Subcutaneous adipose tissue (tissue), 4 donors: ENCODE results near the gene EMP1. TPM values are rescaled to one million over a fixed set of nuclear protein-coding genes. Genes with fewer than 3 reads are reported as not detected.

Experiments used
- total RNA-seq, 4 donors: library from RNA; depleted of rRNA; stranded (reverse); fragments of >200 nt; gene quantifications; one replicate each; pipeline ENCODE4 v1.1.0, GENCODE V29; 2016
- TF ChIP-seq, protein P1 (sequence below): fragments of 450-650 bp; IDR thresholded peaks from one replicate; pipeline ENCODE4 v1.5.1; 2016; ENCODE audit warnings: low read depth, mild to moderate bottlenecking, control low read depth, antibody characterized with exemption, moderate library complexity

Gene EMP1
- total RNA-seq, 4 donors from 2014 or later = 583 to 987 (median 676) TPM

DNA sequence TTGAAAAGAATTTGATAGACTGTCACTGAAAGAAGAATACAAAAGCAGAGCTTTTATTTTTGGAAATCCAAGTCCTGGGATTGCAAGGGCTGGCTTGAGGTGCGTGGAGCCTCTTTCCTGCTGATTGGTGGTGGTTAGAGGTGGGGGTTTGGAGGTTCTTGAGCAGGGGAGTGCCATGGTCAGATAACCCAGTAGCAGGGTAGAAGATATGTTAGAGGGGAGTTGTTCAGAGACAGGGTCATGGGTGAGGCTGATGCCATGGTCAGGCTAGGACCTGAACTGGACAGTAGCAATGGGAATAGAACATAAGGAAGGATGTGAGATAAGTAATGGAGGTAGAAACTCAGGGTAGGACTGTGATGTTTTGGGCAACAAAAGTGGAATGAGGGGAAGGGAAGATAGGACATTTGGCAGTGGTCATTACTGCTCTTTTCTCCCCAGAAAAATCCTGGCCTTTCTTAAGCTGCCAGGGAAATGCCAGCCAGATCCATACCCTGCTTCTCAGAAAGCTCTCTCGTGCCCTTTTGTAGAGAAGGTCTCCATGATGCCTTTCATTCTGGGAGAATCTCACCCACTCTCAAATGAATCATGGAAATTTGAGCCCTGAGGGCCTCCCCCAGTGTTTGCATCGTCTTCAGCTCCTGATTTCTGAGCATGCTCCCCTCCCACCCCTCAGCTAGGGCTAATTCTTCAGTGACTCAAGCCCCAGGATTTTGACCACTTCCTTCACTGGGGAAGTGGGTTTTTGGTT is 9.5 kb downstream of the EMP1 start:
- TF ChIP-seq, protein P1, sequence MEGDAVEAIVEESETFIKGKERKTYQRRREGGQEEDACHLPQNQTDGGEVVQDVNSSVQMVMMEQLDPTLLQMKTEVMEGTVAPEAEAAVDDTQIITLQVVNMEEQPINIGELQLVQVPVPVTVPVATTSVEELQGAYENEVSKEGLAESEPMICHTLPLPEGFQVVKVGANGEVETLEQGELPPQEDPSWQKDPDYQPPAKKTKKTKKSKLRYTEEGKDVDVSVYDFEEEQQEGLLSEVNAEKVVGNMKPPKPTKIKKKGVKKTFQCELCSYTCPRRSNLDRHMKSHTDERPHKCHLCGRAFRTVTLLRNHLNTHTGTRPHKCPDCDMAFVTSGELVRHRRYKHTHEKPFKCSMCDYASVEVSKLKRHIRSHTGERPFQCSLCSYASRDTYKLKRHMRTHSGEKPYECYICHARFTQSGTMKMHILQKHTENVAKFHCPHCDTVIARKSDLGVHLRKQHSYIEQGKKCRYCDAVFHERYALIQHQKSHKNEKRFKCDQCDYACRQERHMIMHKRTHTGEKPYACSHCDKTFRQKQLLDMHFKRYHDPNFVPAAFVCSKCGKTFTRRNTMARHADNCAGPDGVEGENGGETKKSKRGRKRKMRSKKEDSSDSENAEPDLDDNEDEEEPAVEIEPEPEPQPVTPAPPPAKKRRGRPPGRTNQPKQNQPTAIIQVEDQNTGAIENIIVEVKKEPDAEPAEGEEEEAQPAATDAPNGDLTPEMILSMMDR = no peak

DNA sequence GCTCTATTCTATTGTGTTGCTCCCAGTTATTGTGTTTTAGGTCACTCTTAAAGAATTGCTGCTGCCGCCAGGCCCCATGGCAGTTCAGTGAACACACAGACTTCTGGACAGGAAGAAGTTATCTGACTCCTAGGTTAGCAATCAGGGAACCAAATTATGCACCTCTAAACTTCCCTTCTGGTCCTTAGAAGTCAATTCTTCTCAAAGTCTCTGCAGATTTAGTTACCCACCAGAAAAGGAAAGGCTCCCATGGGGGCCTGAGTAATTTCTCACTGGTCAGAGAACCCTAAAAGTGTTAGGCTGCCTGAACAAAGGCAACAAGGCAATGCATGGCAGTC is 10.0 kb downstream of the EMP1 start:
- TF ChIP-seq, protein P1 = no peak

DNA sequence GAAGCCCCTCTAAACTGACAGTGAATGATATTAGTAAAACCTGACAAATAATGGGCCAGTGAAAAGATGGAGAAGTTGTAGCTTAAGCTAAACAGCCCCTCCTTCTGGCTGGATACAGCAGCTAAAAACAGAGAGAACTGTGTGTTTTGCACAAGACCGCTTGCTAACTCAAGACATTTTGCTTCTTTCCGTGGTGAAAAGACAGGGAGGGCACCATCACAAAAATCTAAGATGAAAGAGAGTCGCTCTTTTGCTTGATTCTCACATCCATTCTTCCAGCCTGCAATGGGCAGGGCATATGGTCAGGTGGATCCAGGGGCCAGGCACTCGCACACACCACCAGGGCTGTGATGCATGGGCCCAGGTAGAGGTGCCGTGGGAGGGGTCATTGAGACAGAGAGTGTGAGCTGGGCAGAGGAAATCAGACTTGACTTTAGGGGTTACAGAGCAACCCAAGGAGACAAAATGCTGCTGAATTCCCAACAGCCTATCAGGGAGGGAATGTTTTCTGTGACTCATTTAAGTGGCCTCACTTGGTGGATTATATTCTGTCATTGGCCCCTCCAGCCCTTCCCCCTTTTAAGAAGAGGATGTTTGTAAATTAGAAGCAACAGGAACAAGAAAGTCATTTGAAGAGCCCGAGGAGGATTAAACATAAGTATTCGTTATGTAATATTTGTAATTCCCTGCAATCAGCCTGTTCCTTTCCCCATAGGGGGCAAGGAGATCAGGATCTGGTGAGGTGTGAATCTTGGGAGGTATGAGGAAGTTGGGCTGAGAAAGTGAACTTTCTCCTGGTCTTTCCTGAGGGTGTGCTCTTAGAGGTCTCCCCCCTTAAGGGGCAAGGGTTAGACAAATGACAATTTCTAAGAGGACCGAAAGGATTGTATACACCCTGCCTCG is 12.3 kb downstream of the EMP1 start:
- TF ChIP-seq, protein P1 = no peak

DNA sequence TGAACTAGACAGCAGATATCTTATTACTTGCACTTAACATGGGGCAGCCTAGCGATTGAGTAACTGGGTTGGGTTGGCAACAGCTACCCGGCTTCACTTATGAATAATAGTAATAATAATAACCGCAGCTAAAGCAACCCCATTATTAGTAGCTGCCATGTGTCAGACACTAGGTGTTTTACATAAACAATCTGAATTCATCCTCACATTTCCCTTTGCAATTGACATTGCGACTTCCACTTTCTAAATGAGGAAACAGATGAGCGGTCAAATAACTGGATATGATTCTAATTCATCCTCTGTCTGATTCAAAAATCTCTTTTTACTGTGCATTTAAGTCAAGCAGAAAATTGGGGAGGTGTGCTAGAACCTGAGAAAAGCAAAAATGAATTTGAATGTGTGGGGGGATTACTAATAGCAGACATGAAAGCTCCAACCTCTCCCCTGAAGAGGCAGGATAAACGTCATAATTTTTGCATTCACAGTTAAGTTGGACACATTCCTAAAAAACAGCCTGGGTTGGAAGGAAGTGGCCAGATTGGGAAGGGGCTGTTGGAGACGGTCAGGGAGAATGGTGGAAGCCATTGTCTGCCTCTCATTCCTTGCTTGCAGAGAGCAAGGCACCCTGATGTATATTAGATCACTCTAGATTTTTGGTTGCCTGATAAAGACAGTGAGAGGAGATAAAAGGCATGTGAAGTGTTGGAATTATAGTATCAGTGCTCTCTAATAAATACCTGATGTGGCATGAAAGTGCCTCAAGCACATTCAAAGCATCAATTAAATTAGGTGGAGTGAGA is 13.1 kb downstream of the EMP1 start:
- TF ChIP-seq, protein P1 = no peak

DNA sequence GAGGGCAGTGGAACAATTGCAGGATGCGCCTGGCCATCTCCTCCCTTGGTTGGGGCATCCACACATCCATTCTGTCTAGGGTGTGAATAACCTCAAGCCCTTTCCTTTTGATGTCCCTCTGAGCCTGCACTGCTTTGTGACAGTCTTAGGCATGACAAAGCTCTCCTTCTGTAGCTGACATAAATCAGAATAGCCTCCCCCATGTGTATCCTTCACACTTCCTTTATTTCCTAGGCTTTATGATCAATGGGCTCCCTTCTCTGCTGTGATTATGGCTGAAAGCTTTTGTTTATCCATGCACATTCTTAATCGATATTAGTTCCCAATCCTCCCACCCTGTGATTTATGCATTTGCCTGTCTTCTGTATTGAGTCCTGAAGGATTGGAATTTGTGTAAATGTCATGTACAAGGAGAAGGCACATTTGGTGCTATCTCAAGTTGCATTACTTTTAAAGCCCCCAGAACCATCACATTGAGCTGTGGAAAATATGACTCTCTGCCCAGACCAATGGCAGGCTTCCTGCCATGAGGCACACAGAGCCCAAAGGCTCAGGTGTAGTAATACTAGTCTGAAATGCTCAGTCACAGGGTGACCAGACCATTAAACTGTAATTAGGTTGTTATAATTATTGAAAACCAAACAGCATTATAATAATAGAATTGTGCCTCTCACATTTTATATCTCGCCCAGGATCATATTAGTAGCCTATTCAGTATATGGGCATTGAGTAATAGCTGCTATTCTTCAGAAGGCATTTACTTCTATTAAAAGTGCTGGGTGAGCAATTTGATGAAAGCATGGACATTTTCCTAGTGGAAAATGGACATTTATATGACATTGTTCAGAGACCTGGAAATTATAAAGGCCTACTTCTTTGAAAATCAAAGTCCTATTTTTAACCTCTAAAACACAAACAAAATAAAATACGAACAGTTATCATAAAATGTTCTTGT is 14.0 kb downstream of the EMP1 start:
- TF ChIP-seq, protein P1 = no peak

DNA sequence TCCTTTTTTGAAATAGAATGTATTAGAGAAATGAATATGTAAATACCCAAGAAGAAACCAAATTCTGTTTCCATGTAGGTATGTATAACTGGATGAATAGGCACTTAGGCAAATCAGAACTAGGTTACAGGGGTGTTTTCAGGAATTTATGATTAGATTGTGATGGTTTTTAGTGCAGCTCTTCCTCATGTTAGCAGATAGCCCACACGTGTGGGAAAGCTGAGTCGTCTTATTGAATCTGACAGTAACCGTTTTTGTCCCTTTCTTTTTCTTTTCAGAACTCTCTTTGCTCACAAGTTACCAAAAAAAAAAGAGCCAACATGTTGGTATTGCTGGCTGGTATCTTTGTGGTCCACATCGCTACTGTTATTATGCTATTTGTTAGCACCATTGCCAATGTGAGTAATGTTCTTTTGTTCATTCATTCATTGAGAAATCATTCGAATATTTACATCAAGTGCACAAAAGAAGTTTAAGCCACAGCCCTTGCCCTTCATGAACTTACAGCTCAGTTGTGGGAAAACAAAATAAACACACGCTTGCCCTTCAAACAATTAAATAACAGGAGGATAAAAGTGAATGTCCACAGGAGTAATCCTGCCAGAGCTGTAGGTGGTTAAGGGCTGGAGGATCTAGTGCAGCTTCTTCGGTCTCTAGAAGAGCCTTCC is 14.8 kb downstream of the EMP1 start:
- TF ChIP-seq, protein P1 = no peak
